IPS-NIHi7 (cell line): ENCODE results near the gene DDX56.
A peak's percentile ranks its signal among the peaks of the same experiment; 100 is the strongest.
"Not testable (repeated sequence)": the region's sequence is repeated elsewhere in the genome, so short reads cannot be mapped to it uniquely, and the experiment has no call there.

Experiments
- DNase-seq: peaks from one replicate; pipeline ENCODE4 v3.0.0; 2012; ENCODE audit warnings: mixed read lengths; ENCODE audit errors: extremely low spot score

Gene DDX56

DNA sequence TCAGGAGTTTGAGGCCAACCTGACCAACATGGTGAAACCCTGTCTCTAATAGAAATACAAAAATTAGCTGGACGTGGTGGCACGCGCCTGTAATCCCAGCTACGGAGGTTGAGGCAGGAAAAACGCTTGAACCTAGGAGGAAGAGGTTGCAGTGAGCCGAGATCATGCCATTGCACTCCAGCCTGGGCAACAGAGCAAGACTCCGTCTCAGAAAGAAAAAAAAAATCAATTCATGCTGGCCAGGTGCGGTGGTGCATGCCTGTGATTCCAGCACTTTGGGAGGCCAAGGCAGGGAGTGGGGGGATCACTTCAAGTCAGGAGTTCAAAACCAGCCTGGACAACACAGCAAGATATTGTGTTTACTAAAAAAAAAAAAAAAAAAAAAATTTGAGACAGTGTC lies 23.5 kb upstream of the DDX56 start:
- not testable (repeated sequence) for DNase-seq

GRCh38 chr7:44595934-44596635 lies 22.4 kb upstream of the DDX56 start:
- DNase-seq = no peak

DNA sequence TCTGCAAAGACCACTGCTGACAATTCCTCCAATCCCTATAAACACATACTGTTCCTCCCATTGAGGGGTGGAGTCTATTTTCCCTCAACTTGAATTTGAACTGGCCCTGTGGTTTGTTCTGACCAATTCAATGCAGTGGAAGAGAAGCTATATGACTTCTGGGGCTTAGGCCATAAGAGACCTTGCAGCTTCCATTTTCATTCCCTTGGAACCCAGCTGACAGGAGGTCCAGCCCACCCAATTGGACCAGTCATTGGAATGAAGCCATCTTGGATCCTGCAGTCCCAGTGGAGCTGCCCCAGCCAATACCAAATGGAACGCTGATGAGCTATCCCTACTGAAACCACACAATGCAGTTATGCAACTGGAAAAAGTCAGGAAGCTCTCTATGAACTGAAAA lies 17.2 kb upstream of the DDX56 start:
- DNase-seq = peak; percentile 1

DNA sequence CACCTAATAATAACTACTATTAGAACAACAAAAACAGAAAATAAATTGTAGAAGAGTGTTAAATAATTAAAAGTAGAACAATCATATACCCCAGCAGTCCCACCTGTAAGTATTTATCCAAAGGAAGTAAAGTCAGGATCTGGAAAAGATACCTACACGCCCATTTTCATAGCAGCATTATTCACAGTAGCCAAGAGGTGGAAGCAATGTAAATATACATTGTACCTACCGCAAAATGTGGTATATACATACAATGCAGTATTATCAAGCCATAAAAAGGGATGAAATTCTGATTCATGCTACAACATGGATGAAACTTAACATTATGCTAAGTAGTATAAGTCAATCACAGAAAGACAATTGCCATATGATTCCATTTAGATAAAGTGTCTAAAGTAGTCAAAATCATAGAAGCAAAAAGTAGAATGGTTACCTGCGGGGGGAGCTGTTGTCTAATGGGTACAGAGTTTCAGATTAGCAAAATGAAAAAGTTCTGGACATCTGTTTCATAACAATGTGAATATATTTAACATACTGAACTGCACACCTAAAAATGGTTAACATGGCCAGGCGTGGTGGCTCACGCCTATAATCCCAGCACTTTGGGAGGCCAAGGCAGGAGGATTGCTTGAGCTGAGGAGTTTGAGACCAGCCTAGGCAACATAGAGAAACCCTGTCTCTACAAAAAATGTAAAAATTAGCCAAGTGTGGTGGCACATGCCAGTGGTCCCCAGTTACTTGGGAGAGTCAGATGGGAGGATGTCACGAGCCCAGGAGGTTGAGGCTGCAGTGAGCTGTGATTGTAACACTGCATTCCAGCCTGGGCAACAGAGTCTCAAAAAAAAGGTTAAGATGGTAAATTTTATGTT lies 14.4 kb upstream of the DDX56 start:
- peak; percentile 1 for DNase-seq

GRCh38 chr7:44583146-44583865 lies 9.6 kb upstream of the DDX56 start:
- DNase-seq = peak; percentile 2

- DNase-seq = peak; percentile 100
Observed at GRCh38 chr7:44581879-44582603, 8.3 kb upstream of the DDX56 start, which contains the start of gene TMED4. TSS of gene TMED4 (minus strand) at chr7:44582231. CDS start at chr7:44582206, 25 bp downstream.

DNA sequence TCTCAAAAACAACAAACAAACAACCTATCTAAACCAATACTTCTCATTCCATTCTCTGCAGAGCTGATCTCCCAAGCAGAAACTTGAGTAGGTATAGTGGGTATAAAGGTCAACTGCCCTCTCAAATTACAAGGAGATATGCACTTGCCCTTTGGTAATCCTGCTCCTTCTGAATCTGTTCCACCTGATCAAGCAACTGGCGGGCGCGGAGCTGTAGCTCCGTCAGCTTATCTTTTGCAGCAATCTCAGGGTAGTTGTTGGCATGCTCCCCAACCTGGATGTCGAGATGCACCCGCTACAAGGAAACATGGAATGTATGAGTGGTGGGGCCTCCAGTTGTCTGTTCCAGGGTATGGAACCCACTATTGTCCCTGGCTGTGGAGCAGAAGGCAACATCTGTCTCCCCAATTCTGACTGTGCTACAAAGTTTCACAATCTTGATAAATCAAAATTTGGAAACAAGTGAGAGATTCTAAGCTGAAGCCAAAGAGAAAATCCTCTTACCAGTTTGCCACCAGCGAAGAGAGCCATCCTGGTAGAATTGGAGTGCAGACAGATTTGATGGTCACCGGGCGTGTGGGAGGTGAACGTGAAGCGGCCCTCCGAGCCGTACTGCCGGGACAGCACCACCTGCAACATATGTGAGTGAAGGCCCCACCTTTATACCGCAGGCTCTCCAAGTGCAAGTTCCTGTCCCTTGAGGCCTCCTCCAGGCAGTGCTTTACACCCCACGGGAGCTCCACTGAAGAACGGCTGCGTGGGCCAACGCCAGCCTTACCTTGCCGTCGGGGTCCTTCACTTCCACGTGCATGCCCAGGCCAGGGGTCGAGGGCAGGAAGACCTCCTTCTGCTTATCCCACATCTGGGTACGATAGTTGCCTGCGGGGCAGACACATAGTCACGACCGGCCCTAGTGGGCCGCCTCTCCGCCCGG lies 7.5 kb upstream of the DDX56 start:
- DNase-seq = peak; percentile 15

DNA sequence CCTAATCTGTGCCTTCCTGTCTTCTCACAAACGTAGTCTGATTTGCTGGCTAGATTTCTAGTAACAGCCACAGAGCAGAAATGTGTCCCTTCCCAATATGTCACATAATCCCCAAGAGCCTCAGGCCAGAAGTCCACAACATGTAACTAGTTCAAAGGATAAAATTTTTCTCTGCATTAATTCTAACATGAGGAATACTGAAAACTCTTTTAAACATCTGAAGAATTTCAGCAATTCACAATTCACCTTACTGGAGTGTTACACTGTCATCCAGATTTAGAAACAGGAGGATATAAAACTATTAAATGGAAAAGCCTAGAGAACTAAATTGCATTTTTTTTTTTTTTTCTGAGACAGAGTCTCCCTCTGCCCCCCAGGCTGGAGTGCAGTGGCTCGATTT lies 2.5 kb upstream of the DDX56 start:
- no peak for DNase-seq

DNA sequence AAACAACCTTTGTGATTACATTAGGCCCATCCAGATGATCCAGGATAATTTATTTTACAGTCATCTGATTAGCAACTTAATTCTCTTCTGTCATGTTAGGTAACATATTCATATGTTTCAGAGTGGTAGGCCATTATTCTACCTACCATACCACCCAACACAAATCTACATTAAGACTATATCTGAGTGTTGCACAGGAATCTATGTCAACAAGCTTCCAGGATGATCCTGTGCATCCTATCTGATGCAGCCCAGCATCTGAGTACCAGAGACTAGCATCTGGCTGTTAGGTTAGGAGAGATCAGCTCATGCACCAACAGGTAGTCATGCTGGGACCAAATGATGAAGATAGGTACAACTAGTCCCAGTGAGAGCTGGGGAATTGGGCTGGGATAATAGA lies 1.3 kb upstream of the DDX56 start:
- no peak for DNase-seq

DNA sequence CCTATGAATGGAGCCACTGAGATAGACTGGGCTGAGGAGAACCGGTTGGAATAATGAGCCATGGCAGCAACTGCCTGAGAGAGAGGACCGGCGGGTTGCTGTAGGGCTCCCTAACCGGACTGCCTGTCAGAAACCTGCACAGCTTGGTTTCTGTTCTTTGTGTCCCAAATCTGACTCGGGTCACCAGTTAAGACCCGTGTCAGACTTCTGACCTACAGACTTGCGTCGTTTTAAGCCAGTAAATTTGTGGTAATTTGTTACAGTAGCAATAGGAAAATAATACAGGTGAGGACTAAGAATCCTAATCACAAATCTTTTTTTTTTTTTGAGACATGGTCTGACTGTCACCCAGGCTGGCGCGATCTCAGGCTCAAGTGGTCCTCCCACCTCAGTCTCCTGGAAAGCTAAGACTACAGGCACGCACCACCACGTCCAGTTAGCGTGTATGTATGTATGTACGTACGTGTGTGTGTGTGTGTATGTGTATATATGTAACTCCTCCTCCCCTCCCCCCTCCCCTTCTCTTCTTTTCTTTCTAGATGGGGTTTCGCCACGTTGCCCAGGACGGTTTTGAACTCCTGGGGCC lies 672 bp upstream of the DDX56 start:
- DNase-seq = no peak

DNA sequence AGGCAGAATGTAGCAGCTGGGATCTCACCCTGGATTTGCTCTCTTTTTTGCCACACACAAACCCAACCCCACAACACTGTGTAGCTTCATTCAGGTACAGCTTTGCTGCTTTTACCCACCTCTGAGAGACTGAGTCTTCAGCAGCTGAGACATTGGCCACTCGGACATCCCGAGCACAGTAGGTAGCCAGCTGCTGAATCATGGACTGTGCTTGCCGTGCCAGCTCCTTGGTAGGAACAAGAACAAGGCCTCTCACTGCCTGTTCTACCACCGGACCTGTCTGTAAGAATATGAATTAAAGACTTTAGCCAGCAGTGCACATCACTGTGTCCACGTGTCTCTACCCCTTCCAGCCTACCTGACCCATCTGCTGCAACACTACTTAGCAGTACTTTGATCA lies 937 bp downstream of the DDX56 start:
- DNase-seq = no peak

GRCh38 chr7:44569959-44570358 lies 3.7 kb downstream of the DDX56 start:
- no peak for DNase-seq

GRCh38 chr7:44568771-44569560 lies 4.7 kb downstream of the DDX56 start:
- DNase-seq = no peak

- DNase-seq = no peak
Observed at GRCh38 chr7:44567884-44568283, 5.8 kb downstream of the DDX56 start.

DNA sequence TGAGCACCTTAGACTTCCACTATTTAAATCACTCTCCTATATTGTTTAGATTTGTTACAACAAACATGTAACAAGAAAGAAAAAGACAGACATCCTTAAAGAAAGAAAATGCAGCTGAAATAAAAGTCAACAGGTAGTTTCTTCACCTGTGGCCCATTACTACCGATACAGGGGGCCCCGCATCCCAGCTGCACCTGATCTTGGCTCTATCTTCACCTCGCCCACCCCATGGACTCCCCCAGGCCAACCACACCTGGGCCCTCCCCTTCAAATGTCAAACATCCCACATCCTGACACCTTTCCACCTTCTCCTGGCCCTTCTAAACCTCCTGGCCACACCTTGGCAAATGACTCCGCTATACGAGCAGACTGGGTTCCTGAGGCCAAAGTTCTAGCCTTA lies 7.0 kb downstream of the DDX56 start:
- no peak for DNase-seq

DNA sequence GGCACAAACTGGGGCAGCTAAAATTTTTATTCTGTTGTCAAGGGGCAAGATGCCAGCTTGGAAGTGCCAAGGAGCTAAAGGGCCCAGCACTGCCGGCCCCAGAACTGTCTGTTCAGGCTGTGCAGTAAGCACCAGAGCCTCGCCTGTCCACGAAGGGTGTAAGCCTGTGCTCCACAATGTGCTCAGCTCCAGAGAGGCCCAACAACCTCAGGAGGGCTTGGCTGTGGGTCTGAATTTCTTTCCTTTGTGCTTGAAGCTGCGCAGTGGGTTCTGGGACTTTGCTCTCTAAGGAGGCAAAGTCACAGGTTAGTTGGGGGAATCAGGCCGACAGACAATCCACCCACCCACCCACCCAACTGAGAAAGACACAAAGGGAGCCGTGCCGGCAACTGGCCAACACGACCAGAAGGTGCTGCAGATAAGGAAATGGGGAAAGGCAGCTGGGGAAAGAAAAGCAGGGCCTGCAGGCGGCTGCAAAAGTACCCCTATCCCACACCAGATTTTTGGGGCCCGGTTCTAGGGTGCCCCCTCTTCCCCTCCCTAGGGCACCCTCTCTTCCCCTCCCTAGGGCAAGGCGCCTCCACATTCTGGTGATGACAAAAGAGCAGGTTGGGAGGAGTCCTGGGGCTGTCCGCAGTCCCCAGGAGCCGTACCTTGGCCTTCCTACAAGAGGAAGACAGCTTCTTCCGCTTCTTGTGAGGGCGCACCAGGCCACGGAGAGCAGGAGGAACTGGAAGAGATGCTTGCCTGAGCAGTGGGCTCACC lies 7.7 kb downstream of the DDX56 start:
- DNase-seq = no peak

DNA sequence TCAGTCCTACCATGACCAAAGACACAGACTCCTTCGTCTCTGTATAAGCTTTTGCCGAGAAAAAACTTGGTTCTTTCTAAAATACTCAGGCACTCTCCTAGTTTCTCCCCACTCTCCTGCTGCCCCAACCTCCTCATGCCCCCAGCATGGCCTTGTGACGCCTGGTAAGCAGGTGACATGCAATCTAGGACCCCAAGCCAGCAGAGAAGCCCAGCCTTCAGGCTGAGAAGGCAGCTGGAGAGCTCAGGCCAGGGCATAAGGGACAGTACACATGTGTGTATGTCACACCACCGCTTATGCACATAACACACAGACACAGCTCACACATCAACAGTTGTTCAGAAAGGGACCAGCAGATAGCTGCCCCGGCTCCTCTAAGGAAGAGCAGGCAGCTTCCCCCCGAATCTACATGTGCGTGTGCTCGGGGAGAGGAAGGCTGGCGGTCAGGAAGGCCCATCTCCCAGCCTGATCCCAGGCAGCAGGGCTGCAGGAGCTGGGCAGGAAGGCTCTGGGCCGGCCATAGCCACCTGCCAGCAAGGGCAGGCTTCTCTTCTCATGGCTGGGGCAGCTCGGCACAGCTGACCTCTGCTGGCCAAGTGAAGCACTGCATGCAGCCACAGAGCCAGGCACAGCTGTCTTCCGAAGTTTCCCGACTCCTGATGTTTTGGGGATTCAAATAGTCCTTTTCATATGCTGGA lies 8.5 kb downstream of the DDX56 start:
- DNase-seq = peak; percentile 82

DNA sequence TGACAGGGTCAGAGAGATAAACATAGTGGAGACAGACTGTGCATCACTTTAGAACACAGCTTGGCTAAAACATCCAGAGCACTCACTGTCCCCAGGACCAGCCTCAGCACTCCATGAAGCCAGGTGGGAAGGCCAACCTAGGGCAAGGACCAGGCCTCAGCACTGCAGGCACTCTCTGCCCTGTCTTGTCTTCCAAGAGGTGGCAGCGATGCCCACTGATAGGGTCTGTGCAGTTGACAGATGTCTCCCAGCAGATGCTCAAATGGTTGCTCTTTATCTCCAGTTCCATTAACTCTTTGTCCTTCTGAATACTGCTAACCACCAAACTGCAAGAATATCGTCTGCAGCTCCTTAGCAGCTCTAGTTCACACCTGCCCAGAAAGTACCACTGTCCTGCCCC lies 9.1 kb downstream of the DDX56 start:
- no peak for DNase-seq
